Fibroblast of lung (primary cell): ENCODE measurements around the gene NARF.

ENCODE experiments used
- EZH2 ChIP-seq: IDR thresholded peaks from 2 replicates; pipeline ENCODE4 v1.5.1; 2012; ENCODE audit warnings: low read length, control low read depth, mild to moderate bottlenecking; ENCODE audit errors: missing control alignments
- TF ChIP-seq, protein P1 (sequence below), 2 donors: IDR thresholded peaks in 1 of 2; conservative IDR thresholded peaks in 1 of 2; 1 replicate in 1 of 2; 2 replicates in 1 of 2; pipeline ENCODE4 v1.5.1; 2011 to 2012; ENCODE audit warnings: low read length in 2 of 2, control low read depth in 1 of 2, inconsistent platforms in 1 of 2, low read depth in 1 of 2, mild to moderate bottlenecking in 1 of 2

DNA sequence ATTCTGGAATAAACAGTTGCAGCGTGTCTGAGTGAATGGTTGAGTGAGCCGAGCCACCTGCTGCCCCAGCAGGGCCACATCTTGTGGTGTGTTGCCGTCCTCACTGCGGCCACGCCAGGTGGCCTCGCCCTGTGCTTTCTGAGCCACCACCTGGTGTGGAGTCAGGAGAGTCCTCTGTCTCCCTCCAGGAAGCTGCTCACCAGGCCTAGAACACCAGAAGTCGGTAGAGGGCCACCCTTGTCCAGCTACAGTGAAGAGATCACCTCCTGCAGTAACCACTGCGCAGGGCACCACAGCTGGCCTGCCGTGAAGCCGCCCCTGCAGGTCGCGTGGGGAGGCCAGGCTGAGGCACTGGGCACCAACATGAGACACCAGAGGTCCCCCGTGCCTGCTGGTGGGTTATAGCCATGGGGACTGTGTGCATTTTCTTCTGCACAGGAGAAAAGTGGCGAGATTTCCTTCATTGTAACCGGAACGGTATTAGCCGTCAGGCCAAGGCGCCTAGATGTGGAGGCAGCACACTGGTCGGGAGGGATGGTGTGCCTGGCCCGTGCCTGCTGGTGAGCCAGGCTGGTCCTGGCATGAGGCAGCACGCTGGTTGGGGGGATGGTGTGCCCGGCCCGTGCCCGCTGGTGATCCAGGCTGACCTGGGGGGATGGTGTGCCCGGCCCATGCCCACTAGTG is 32.1 kb downstream of the NARF start:
- TF ChIP-seq, protein P1, sequence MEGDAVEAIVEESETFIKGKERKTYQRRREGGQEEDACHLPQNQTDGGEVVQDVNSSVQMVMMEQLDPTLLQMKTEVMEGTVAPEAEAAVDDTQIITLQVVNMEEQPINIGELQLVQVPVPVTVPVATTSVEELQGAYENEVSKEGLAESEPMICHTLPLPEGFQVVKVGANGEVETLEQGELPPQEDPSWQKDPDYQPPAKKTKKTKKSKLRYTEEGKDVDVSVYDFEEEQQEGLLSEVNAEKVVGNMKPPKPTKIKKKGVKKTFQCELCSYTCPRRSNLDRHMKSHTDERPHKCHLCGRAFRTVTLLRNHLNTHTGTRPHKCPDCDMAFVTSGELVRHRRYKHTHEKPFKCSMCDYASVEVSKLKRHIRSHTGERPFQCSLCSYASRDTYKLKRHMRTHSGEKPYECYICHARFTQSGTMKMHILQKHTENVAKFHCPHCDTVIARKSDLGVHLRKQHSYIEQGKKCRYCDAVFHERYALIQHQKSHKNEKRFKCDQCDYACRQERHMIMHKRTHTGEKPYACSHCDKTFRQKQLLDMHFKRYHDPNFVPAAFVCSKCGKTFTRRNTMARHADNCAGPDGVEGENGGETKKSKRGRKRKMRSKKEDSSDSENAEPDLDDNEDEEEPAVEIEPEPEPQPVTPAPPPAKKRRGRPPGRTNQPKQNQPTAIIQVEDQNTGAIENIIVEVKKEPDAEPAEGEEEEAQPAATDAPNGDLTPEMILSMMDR (conservative IDR thresholded peaks at IDR 0.05 in 1 of 2, IDR thresholded peaks at IDR 0.05 in 1 of 2; ENCODE audit: low read depth in 1 of 2, low read length in 2 of 2), result no peak
- TF ChIP-seq EZH2, result no peak
